HepG2 (cell line): Measurements from ENCODE around the gene VAPB. TPM values are rescaled to one million over a fixed set of nuclear protein-coding genes. Genes with fewer than 3 reads are reported as not detected.

ENCODE experiments used
- HMG20A ChIP-seq: IDR thresholded peaks from 2 replicates; pipeline ENCODE4 v1.6.1; 2016; ENCODE audit warnings: borderline replicate concordance
- KDM6A ChIP-seq: IDR thresholded peaks from 2 replicates; pipeline ENCODE4 v1.6.1; 2016; ENCODE audit warnings: low read depth
- MTA1 ChIP-seq: sonication (generic); formaldehyde crosslinking; IDR thresholded peaks from 2 replicates; pipeline ENCODE4 v1.4.0; 2020; ENCODE audit warnings: missing genetic modification reagents, mild to moderate bottlenecking, borderline replicate concordance
- MYPOP ChIP-seq: sonication (generic); formaldehyde crosslinking; IDR thresholded peaks from 2 replicates; pipeline ENCODE4 v1.8.1; 2023; ENCODE audit warnings: mild to moderate bottlenecking, moderate library complexity, missing genetic modification reagents
- ONECUT2 ChIP-seq: sonication (generic); formaldehyde crosslinking; IDR thresholded peaks from 2 replicates; pipeline ENCODE4 v1.4.0; 2020; ENCODE audit warnings: missing genetic modification reagents
- SAFB2 ChIP-seq: sonication (generic); formaldehyde crosslinking; IDR thresholded peaks from 2 replicates; pipeline ENCODE4 v1.5.1; 2020; ENCODE audit warnings: missing genetic modification reagents, low read depth, mild to moderate bottlenecking, borderline replicate concordance
- SPEN ChIP-seq: sonication (generic); formaldehyde crosslinking; IDR thresholded peaks from 2 replicates; pipeline ENCODE4 v1.5.1; 2020; ENCODE audit warnings: low read depth, mild to moderate bottlenecking, missing genetic modification reagents
- TCF7 ChIP-seq: sonication (generic); IDR thresholded peaks from 2 replicates; pipeline ENCODE4 v1.6.1; 2016; ENCODE audit warnings: antibody characterized with exemption, low read depth
- THAP7 ChIP-seq: sonication (generic); formaldehyde crosslinking; IDR thresholded peaks from 2 replicates; pipeline ENCODE4 v1.8.1; 2023; ENCODE audit warnings: mild to moderate bottlenecking, missing genetic modification reagents
- ZBTB2 ChIP-seq: sonication (generic); formaldehyde crosslinking; IDR thresholded peaks from 2 replicates; pipeline ENCODE4 v1.8.0; 2022; ENCODE audit warnings: low read depth, missing genetic modification reagents
- ZBTB49 ChIP-seq: sonication (generic); formaldehyde crosslinking; IDR thresholded peaks from 2 replicates; pipeline ENCODE4 v1.4.0; 2020; ENCODE audit warnings: missing genetic modification reagents, borderline replicate concordance
- ZNF124 ChIP-seq: sonication (generic); formaldehyde crosslinking; IDR thresholded peaks from 2 replicates; pipeline ENCODE4 v1.4.0; 2020; ENCODE audit warnings: missing genetic modification reagents
- ZNF280B ChIP-seq: sonication (generic); formaldehyde crosslinking; IDR thresholded peaks from 2 replicates; pipeline ENCODE4 v1.5.0; 2020; ENCODE audit warnings: missing genetic modification reagents, mild to moderate bottlenecking, borderline replicate concordance
- ZNF282 ChIP-seq: fragments of 450-650 bp; IDR thresholded peaks from 2 replicates; pipeline ENCODE4 v1.6.1; 2018; ENCODE audit not compliant: partially characterized antibody
- ZNF362 ChIP-seq: sonication (generic); formaldehyde crosslinking; IDR thresholded peaks from 2 replicates; pipeline ENCODE4 v1.4.0; 2020; ENCODE audit warnings: missing genetic modification reagents, mild to moderate bottlenecking, borderline replicate concordance
- ZNF441 ChIP-seq: sonication (generic); formaldehyde crosslinking; IDR thresholded peaks from 2 replicates; pipeline ENCODE4 v1.7.0; 2021; ENCODE audit warnings: missing genetic modification reagents, borderline replicate concordance
- ZNF557 ChIP-seq: sonication (generic); formaldehyde crosslinking; IDR thresholded peaks from 2 replicates; pipeline ENCODE4 v1.4.0; 2020; ENCODE audit warnings: missing genetic modification reagents
- ZNF770 ChIP-seq: sonication (generic); formaldehyde crosslinking; IDR thresholded peaks from 2 replicates; pipeline ENCODE4 v1.5.0; 2020; ENCODE audit warnings: mild to moderate bottlenecking, missing genetic modification reagents
- polyA plus RNA-seq, 8 experiments: library from polyadenylated mRNA; depleted of rRNA in 3 of 8; stranded (reverse) in 7 of 8; unstranded in 1 of 8; fragments of >200 nt; fragmentation: Illumina TruSeq in 4 of 8; extraction: Trizol in 4 of 8; gene quantifications; 2 replicates each; pipeline versions ENCODE4 v1.2.1 to v1.2.3, GENCODE V29; 2011 to 2016; ENCODE audit warnings: low read depth in 4 of 8, missing spikeins in 1 of 8, mixed read lengths in 1 of 8; ENCODE audit not compliant: insufficient read depth in 1 of 8
- total RNA-seq, 5 experiments: library from RNA; depleted of rRNA; stranded (reverse); fragments of >200 nt; fragmentation: Illumina TruSeq; extraction: Trizol; gene quantifications; 2 replicates each; pipeline ENCODE4 v1.2.3, GENCODE V29; 2016; ENCODE audit warnings: low read depth in 1 of 5

The VAPB gene
- total and polyA plus RNA-seq, 2 of the 13 experiments (the other 11 are each of a cell fraction or from before 2014, with no cell fraction given): 18.6 to 48.5 TPM

- 0 out of 2 replicates have a peak, but pooled peaks have one; percentile 6 for TF ChIP-seq ZNF362 (CRISPR knock-in tag)
- TF ChIP-seq ZNF770: no peak; the same call in none of the 2 replicates
- TF ChIP-seq ZNF124 (CRISPR knock-in tag): no peak
- no peak; the same call in 1 of the 2 replicates for TF ChIP-seq SAFB2 (CRISPR knock-in tag)
- TF ChIP-seq ZNF282: no peak
- no peak for TF ChIP-seq KDM6A (CRISPR knock-in tag)
- TF ChIP-seq ZBTB2: no peak
- peak; percentile 55; the same call in 1 of the 2 replicates for TF ChIP-seq THAP7 (CRISPR knock-in tag)
- peak; percentile 36 for TF ChIP-seq ZNF441 (CRISPR knock-in tag)
- no peak; the same call in 1 of the 2 replicates for TF ChIP-seq MYPOP (CRISPR knock-in tag)
- no peak for TF ChIP-seq ZBTB49 (CRISPR knock-in tag)
- peak; percentile 42; the same call in 1 of the 2 replicates for TF ChIP-seq MTA1
- peak; percentile 41; the same call in 1 of the 2 replicates for TF ChIP-seq ZNF280B (CRISPR knock-in tag)
- no peak for TF ChIP-seq TCF7
- no peak for TF ChIP-seq ONECUT2 (CRISPR knock-in tag)
- TF ChIP-seq ZNF557: no peak
- 0 out of 2 replicates have a peak, but pooled peaks have one; percentile 17 for TF ChIP-seq SPEN (CRISPR knock-in tag)
- no peak for TF ChIP-seq HMG20A (CRISPR knock-in tag)
Observed at GRCh38 chr20:58389324-58389967, 417 bp downstream of the VAPB start (continued).
